H1 (cell line): ENCODE results near the gene COL5A1. TPM values are rescaled to one million over a fixed set of nuclear protein-coding genes. Genes with fewer than 3 reads are reported as not detected.

Experiments
- CTCF ChIA-PET: fragments of 300-600 bp; sonication (Branson Sonifier 250); formaldehyde crosslinking; loops from one replicate; lab custom pipeline; 2021; ENCODE audit not compliant: partially characterized antibody; lab: Charles Lee
- POLR2A ChIA-PET: fragments of 300-600 bp; sonication (Branson Sonifier 250); formaldehyde crosslinking; loops from one replicate; lab custom pipeline; 2021; ENCODE audit warnings: inconsistent platforms; ENCODE audit not compliant: partially characterized antibody; lab: Charles Lee
- DNase-seq, 2 experiments: peaks; one replicate each; pipeline versions ENCODE4 v3.0.0 to v3.0.0-alpha.2; 2010 to 2022; ENCODE audit warnings: low spot score in 2 of 2, low read depth in 1 of 2, mixed read lengths in 1 of 2
- FAIRE-seq: peaks from 2 replicates; lab custom pipeline; 2011; peaks lifted over from hg19 to GRCh38; lab: Jason Lieb, UNC
- H2AFZ ChIP-seq: 2 replicates; pipeline ENCODE4 v1.8.1; 2012; ENCODE audit warnings: low read length, inconsistent platforms
- H2AK5ac ChIP-seq: 2 replicates; pipeline ENCODE4 v1.6.1; 2013; ENCODE audit warnings: low read depth, low read length
- H2BK120ac ChIP-seq: replicated peaks from 2 replicates; pipeline ENCODE3; 2013; ENCODE audit warnings: low read depth, low read length, inconsistent platforms
- H2BK12ac ChIP-seq: 2 replicates; pipeline ENCODE4 v1.6.1; 2013; ENCODE audit warnings: low read depth, low read length
- H2BK15ac ChIP-seq: 2 replicates; pipeline ENCODE4 v1.6.1; 2013; ENCODE audit warnings: low read length
- H2BK20ac ChIP-seq: 2 replicates; pipeline ENCODE4 v1.6.1; 2013; ENCODE audit warnings: low read length
- H2BK5ac ChIP-seq: 2 replicates; pipeline ENCODE4 v1.6.1; 2013; ENCODE audit warnings: low read depth, low read length
- H3K14ac ChIP-seq: 2 replicates; pipeline ENCODE4 v1.6.1; 2013; ENCODE audit warnings: inconsistent platforms; ENCODE audit not compliant: insufficient read length
- H3K18ac ChIP-seq: 2 replicates; pipeline ENCODE4 v1.6.1; 2013; ENCODE audit warnings: low read length; ENCODE audit errors: extremely low read depth
- H3K23ac ChIP-seq: 2 replicates; pipeline ENCODE4 v1.6.1; 2013; ENCODE audit warnings: inconsistent platforms; ENCODE audit not compliant: insufficient read length
- H3K23me2 ChIP-seq: 2 replicates; pipeline ENCODE4 v1.6.1; 2013; ENCODE audit warnings: low read depth, low read length
- H3K27ac ChIP-seq: 2 replicates; pipeline ENCODE4 v1.6.1; 2011; ENCODE audit warnings: low read depth, low read length, inconsistent platforms
- H3K27me3 ChIP-seq, 4 experiments: replicated peaks in 1 of 4; 1 replicate in 1 of 4; 2 replicates in 3 of 4; pipeline versions ENCODE4 v1.6.1 to v1.8.1; 2011 to 2013; ENCODE audit warnings: low read length in 3 of 4, mild to moderate bottlenecking in 3 of 4, inconsistent platforms in 2 of 4, mixed read lengths in 2 of 4, moderate library complexity in 1 of 4; ENCODE audit not compliant: control insufficient read depth in 3 of 4, insufficient read depth in 3 of 4; ENCODE audit errors: extremely low read depth in 1 of 4
- H3K36me3 ChIP-seq, 4 experiments: 2 replicates each; pipeline versions ENCODE4 v1.6.1 to v1.8.1; 2011 to 2013; ENCODE audit warnings: mild to moderate bottlenecking in 4 of 4, low read length in 3 of 4, moderate library complexity in 2 of 4, control low read depth in 1 of 4, inconsistent platforms in 1 of 4; ENCODE audit not compliant: insufficient read depth in 4 of 4, control insufficient read depth in 2 of 4
- H3K4ac ChIP-seq: replicated peaks from 2 replicates; pipeline ENCODE3; 2013; ENCODE audit warnings: low read length, low read depth, mixed read lengths, inconsistent platforms; ENCODE audit not compliant: insufficient read length
- H3K4me1 ChIP-seq, 4 experiments: replicated peaks in 1 of 4; 1 replicate in 1 of 4; 2 replicates in 3 of 4; pipeline versions ENCODE4 v1.6.1 to v1.8.1; 2011 to 2013; ENCODE audit warnings: low read length in 3 of 4, inconsistent platforms in 2 of 4, mixed read lengths in 1 of 4; ENCODE audit not compliant: insufficient read depth in 4 of 4, control insufficient read depth in 3 of 4
- H3K4me2 ChIP-seq, 2 experiments: 2 replicates each; pipeline versions ENCODE4 v1.6.1 to v1.8.1; 2011 to 2013; ENCODE audit warnings: low read depth in 2 of 2, low read length in 2 of 2, control low read depth in 1 of 2, inconsistent platforms in 1 of 2, mild to moderate bottlenecking in 1 of 2; ENCODE audit not compliant: insufficient read depth in 1 of 2
- H3K4me3 ChIP-seq, 4 experiments: fragments of 200-600, 300-600 bp in 1 of 4; sonication (generic), shearing (Covaris generic), sonication (Bioruptor Twin) in 1 of 4; 2 replicates each; pipeline versions ENCODE4 v1.5.1 to v1.8.1; 2011 to 2016; ENCODE audit warnings: low read length in 4 of 4, low read depth in 3 of 4, control low read depth in 2 of 4, inconsistent platforms in 2 of 4, mild to moderate bottlenecking in 2 of 4, mixed read lengths in 1 of 4, moderate library complexity in 1 of 4; ENCODE audit not compliant: insufficient read depth in 2 of 4; ENCODE audit errors: extremely low read depth in 1 of 4
- H3K56ac ChIP-seq: replicated peaks from 2 replicates; pipeline ENCODE3; 2013; ENCODE audit warnings: low read depth, mild to moderate bottlenecking, mixed read lengths, low read length, inconsistent platforms; ENCODE audit not compliant: insufficient read length
- H3K79me1 ChIP-seq: 2 replicates; pipeline ENCODE4 v1.6.1; 2013; ENCODE audit warnings: low read depth, low read length, control low read depth
- H3K79me2 ChIP-seq, 2 experiments: 2 replicates each; pipeline versions ENCODE4 v1.6.1 to v1.8.1; 2012 to 2013; ENCODE audit warnings: low read length in 2 of 2, mild to moderate bottlenecking in 2 of 2, inconsistent platforms in 1 of 2; ENCODE audit not compliant: insufficient read depth in 2 of 2, control insufficient read depth in 1 of 2
- H3K9ac ChIP-seq, 4 experiments: replicated peaks in 1 of 4; 1 replicate in 1 of 4; 2 replicates in 3 of 4; pipeline versions ENCODE4 v1.6.1 to v1.8.1; 2011 to 2013; ENCODE audit warnings: low read depth in 3 of 4, low read length in 3 of 4, control low read depth in 2 of 4, mild to moderate bottlenecking in 2 of 4, moderate library complexity in 2 of 4, inconsistent platforms in 1 of 4; ENCODE audit errors: extremely low read depth in 1 of 4
- H3K9me3 ChIP-seq, 2 experiments: 2 replicates each; pipeline versions ENCODE4 v1.6.1 to v1.8.1; 2012 to 2013; ENCODE audit warnings: mild to moderate bottlenecking in 2 of 2, moderate library complexity in 2 of 2, control low read depth in 1 of 2, inconsistent platforms in 1 of 2, low read depth in 1 of 2, low read length in 1 of 2, mixed read lengths in 1 of 2; ENCODE audit not compliant: insufficient read depth in 2 of 2
- H4K20me1 ChIP-seq, 2 experiments: replicated peaks in 1 of 2; 2 replicates each; pipeline versions ENCODE3 to v1.8.1; 2011 to 2013; ENCODE audit warnings: inconsistent platforms in 2 of 2, low read length in 2 of 2, mild to moderate bottlenecking in 1 of 2; ENCODE audit not compliant: insufficient read depth in 2 of 2, control insufficient read depth in 1 of 2
- H4K5ac ChIP-seq: 2 replicates; pipeline ENCODE4 v1.6.1; 2013; ENCODE audit warnings: low read length, low read depth, mixed read lengths, inconsistent platforms; ENCODE audit not compliant: insufficient read length
- H4K8ac ChIP-seq: 2 replicates; pipeline ENCODE4 v1.8.0; 2013; ENCODE audit warnings: mild to moderate bottlenecking, moderate library complexity, low read length, inconsistent platforms; ENCODE audit not compliant: insufficient read depth; ENCODE audit errors: extremely low read depth
- H4K91ac ChIP-seq: replicated peaks from 2 replicates; pipeline ENCODE3; 2013; ENCODE audit warnings: low read length, mixed read lengths, inconsistent platforms; ENCODE audit not compliant: insufficient read length
- BCL11A ChIP-seq, 2 experiments: IDR thresholded peaks; one replicate each; pipeline ENCODE4 v1.6.1; 2011; ENCODE audit warnings: low read depth in 2 of 2, low read length in 2 of 2, mild to moderate bottlenecking in 2 of 2
- CHD1 ChIP-seq: IDR thresholded peaks from 2 replicates; pipeline ENCODE4 v1.6.1; 2012; ENCODE audit warnings: low read depth, low read length, improper control_type of control experiment
- EZH2 ChIP-seq: fragments of 200-600 bp; sonication (generic); IDR thresholded peaks from 2 replicates; pipeline ENCODE4 v1.7.1; 2012; ENCODE audit warnings: low read depth, mild to moderate bottlenecking, moderate library complexity, low read length, inconsistent platforms; ENCODE audit not compliant: severe bottlenecking
- GTF2F1 ChIP-seq: IDR thresholded peaks from 2 replicates; pipeline ENCODE4 v1.6.1; 2012; ENCODE audit warnings: low read depth, low read length, improper control_type of control experiment, borderline replicate concordance
- JUN ChIP-seq: IDR thresholded peaks from 2 replicates; pipeline ENCODE4 v1.6.1; 2011; ENCODE audit warnings: low read depth, mild to moderate bottlenecking, improper control_type of control experiment, low read length
- SUZ12 ChIP-seq: fragments of 200-600 bp; sonication (generic); IDR thresholded peaks from 2 replicates; pipeline ENCODE4 v1.6.1; 2012; ENCODE audit warnings: mild to moderate bottlenecking, inconsistent platforms, low read length, moderate library complexity, mixed read lengths
- WGBS, 2 experiments: shearing (Covaris generic) in 1 of 2; methylation state at CpG; one replicate each; pipeline versions ENCODE4 v1.1.6 to v1.1.7; 2013 to 2015; ENCODE audit warnings: low lambda C conversion rate in 2 of 2, mixed read lengths in 2 of 2, inconsistent platforms in 1 of 2, low coverage in 1 of 2, missing lambda C conversion rate in 1 of 2; ENCODE audit not compliant: insufficient replicate concordance in 2 of 2, insufficient coverage in 1 of 2, insufficient read length in 1 of 2; ENCODE audit errors: extremely low coverage in 1 of 2, missing lambda C conversion rate in 1 of 2; 5-methylcytosine and 5-hydroxymethylcytosine counted together
- polyA plus RNA-seq, 7 experiments: library from polyadenylated mRNA; depleted of rRNA in 3 of 7; stranded (reverse) in 5 of 7; unstranded in 2 of 7; fragments of >200 nt in 5 of 7; fragments of 200-250 nt in 2 of 7; gene quantifications; 1 replicate in 5 of 7; 2 replicates in 1 of 7; 4 replicates in 1 of 7; pipeline versions ENCODE4 v1.2.1 to v1.2.3, GENCODE V29; 2011 to 2013; ENCODE audit warnings: missing spikeins in 2 of 7, mixed read lengths in 2 of 7
- total RNA-seq: library from RNA; stranded (reverse); fragmentation: NEBNext Ultra II Directional; extraction: Animal tissue kit (Norgen Biotek cat#: 25700); gene quantifications from 2 replicates; pipeline ENCODE4 v1.2.1, GENCODE V29; 2021
- TF ChIP-seq, protein P1 (sequence below): IDR thresholded peaks from 2 replicates; pipeline ENCODE4 v1.6.1; 2011; ENCODE audit warnings: low read depth, mild to moderate bottlenecking, low read length; ENCODE audit not compliant: insufficient read depth

Gene COL5A1
- total and polyA plus RNA-seq, 2 of the 8 experiments (the other 6 are each of a cell fraction or from before 2014, with no cell fraction given), result 3.8 to 12.0 TPM

DNA sequence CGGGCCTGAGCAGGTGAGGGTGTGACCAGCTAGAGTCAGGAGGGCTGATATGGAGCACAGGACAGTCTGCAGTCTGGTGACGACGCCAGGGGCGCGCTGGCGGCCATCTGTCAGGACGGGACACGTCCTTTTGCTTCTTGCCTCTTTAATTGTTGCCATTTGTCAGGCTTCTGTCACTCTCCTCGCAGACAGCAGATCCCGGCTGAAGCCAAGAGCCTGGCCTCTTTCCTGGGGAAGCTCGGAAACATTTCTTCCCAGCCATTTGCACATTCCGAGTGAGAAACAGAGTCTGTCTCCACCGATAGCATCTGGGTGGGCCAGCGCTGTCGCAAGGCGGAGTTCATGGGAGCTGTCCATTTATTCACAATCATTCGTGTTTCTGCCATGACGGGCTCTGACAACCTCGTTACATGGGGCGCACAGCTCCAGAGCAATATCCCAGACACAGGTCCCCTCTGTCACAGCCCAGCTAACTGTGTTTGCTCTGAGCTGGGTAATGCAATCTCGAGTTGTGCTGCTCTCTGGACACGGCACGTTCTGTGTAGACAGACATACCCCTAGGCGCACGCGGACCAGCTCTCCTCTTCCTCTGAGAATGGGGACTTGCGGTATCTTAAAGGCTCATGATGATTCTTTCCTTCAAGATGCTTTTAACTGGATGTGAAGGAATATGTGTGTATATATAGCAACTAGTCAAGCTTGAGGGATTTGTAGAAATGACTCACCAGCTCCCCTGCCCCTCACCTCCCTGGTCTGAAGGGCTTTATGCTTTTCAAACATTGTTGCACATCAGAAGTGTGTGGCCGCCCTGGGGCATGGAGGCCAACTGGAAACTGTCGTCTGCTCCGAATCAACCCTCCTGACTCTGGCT lies 133.7 kb downstream of the COL5A1 start:
- no peak overlapping the region for H3K9ac ChIP-seq
- H3K36me3 ChIP-seq, result no peaks in the 10 kb centered on the region

More for the DNA sequence above, 133.7 kb downstream of the COL5A1 start:
- Histone ChIP-seq H3K4ac (no peak overlapping the region), H2BK120ac (no peak overlapping the region), H3K9me3 (no peaks in the 10 kb centered on the region), H3K18ac (no peak overlapping the region), H3K4me1 (no peaks in the 10 kb centered on the region; a peak in 1 of 7 replicates), H2BK12ac (no peak overlapping the region), H2AK5ac (no peak overlapping the region)
- POLR2A ChIA-PET, result no interaction called here
- TF ChIP-seq JUN (no peak), CHD1 (no peak), BCL11A (IDR thresholded peaks at IDR 0.05; ENCODE audit: low read depth in 2 of 2, low read length in 2 of 2) (no peak), GTF2F1 (no peak), SUZ12 (no peak), EZH2 (no peak)
- TF ChIP-seq, protein P1, sequence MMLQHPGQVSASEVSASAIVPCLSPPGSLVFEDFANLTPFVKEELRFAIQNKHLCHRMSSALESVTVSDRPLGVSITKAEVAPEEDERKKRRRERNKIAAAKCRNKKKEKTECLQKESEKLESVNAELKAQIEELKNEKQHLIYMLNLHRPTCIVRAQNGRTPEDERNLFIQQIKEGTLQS, result no peak
- TF ChIP-seq, all 59 proteins: peak for 0
- Histone ChIP-seq H3K56ac (no peak overlapping the region), H4K8ac (no peak overlapping the region; the same call in 1 of the 2 replicates), H2AFZ (no peak overlapping the region), H2BK5ac (no peak overlapping the region), H3K4me3 (no peak overlapping the region), H4K5ac (no peak overlapping the region), H3K23me2 (no peaks in the 10 kb centered on the region), H3K27me3 (no peaks in the 10 kb centered on the region), H2BK15ac (no peak overlapping the region), H2BK20ac (no peak overlapping the region), H3K27ac (no peak overlapping the region), H4K20me1 (no peaks in the 10 kb centered on the region), H4K91ac (no peak overlapping the region), H3K4me2 (no peak overlapping the region), H3K79me1 (no peaks in the 10 kb centered on the region), H3K23ac (no peak overlapping the region), H3K79me2 (no peaks in the 10 kb centered on the region), H3K14ac (no peak overlapping the region)
- 92% methylated on average over 30 of the region's 30 CpGs; no CpG with 5 or more reads in 1 of the 2 experiments for WGBS, 2 experiments
- DNase-seq (no peak), FAIRE-seq (no peak)
- CTCF ChIA-PET, result interaction anchor here (1.1 to 3.2 kb wide), 6 partner anchors 8 to 326 kb away, joined by 3 to 9 read pairs (median 4); no protein-coding TSS in a partner anchor
